Stimulated activated CD8-positive, alpha-beta memory T cell treated with anti-CD3 and anti-CD28 coated beads, Interleukin-15, amount 100 ng/mL, for 48 hours (primary cell): ENCODE results near the gene ARHGAP18.

Experiments
- DNase-seq, 2 donors: peaks; one replicate each; pipeline ENCODE4 v3.0.0-alpha.2; 2020; ENCODE audit warnings: low read depth in 2 of 2

ARHGAP18 gene

GRCh38 chr6:129725341-129725740, 15.4 kb upstream of the ARHGAP18 start:
- no peak for DNase-seq

- no peak for DNase-seq
Observed at GRCh38 chr6:129719692-129720091, 9.7 kb upstream of the ARHGAP18 start.

- DNase-seq, result no peak
Observed at GRCh38 chr6:129717277-129717676, 7.3 kb upstream of the ARHGAP18 start.

- no peak for DNase-seq
Observed at GRCh38 chr6:129713806-129714333, 3.9 kb upstream of the ARHGAP18 start.

GRCh38 chr6:129711271-129711631, 1.3 kb upstream of the ARHGAP18 start:
- DNase-seq, result no peak

GRCh38 chr6:129710450-129711270, 683 bp upstream of the ARHGAP18 start:
- no peak for DNase-seq

- DNase-seq, result no peak
Observed at GRCh38 chr6:129709196-129709768, 695 bp downstream of the ARHGAP18 start.

GRCh38 chr6:129708496-129709195, 1.3 kb downstream of the ARHGAP18 start:
- no peak for DNase-seq

- DNase-seq, result no peak
Observed at GRCh38 chr6:129707882-129708495, 2.0 kb downstream of the ARHGAP18 start.

GRCh38 chr6:129707028-129707427, 2.9 kb downstream of the ARHGAP18 start:
- no peak for DNase-seq

- no peak for DNase-seq
Observed at GRCh38 chr6:129705212-129705611, 4.8 kb downstream of the ARHGAP18 start.

- no peak for DNase-seq
Observed at GRCh38 chr6:129704708-129705107, 5.3 kb downstream of the ARHGAP18 start.

- no peak for DNase-seq
Observed at GRCh38 chr6:129701721-129702455, 8.1 kb downstream of the ARHGAP18 start.

GRCh38 chr6:129700666-129701065, 9.3 kb downstream of the ARHGAP18 start:
- DNase-seq, result no peak

GRCh38 chr6:129699659-129700058, 10.3 kb downstream of the ARHGAP18 start:
- DNase-seq, result no peak

- DNase-seq, result no peak
Observed at GRCh38 chr6:129698430-129698829, 11.5 kb downstream of the ARHGAP18 start.

- no peak for DNase-seq
Observed at GRCh38 chr6:129697788-129698187, 12.2 kb downstream of the ARHGAP18 start.

- DNase-seq, result no peak
Observed at GRCh38 chr6:129696843-129697242, 13.1 kb downstream of the ARHGAP18 start.

- no peak for DNase-seq
Observed at GRCh38 chr6:129696028-129696418, 14.0 kb downstream of the ARHGAP18 start.

- peak in 1 of 2 donors; percentile 13 for DNase-seq
Observed at GRCh38 chr6:129695373-129696027, 14.5 kb downstream of the ARHGAP18 start.

GRCh38 chr6:129694036-129694435, 15.9 kb downstream of the ARHGAP18 start:
- DNase-seq, result no peak
